ENCODE measurements around the gene MRRF. TPM values are rescaled to one million over a fixed set of nuclear protein-coding genes. Genes with fewer than 3 reads are reported as not detected.

MRRF gene
- total RNA-seq, 4 donors from 2014 or later, result 54.8 to 69.6 (median 67.8) TPM

DNA sequence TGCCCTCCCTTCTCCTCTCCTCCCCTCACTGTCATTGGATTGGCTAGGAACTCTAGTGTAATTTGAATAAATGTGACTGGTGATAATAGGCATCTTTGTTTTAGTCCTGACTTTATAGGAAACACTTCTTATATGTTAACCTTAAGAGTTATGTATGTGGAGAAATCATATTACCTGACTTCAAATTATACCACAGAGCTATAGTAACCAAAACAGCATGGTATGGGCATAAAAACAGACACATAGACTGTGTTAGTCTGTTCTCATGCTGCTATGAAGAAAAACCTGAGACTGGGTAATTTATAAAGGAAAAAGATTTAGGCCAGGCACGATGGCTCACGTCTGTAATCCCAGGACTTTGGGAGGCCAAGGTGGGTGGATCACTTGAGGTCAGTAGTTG lies 9.4 kb downstream of the MRRF start:
- no peak for TF ChIP-seq CTCF (IDR thresholded peaks at IDR 0.05)
- no peak for TF ChIP-seq POLR2A (IDR thresholded peaks at IDR 0.05)
- H3K27me3 ChIP-seq, result no peaks in the 10 kb centered on the region
- no peak overlapping the region for H3K27ac ChIP-seq
- no peaks in the 10 kb centered on the region for H3K4me1 ChIP-seq
- DNase-seq, result no peak
- H3K9me3 ChIP-seq, result no peaks in the 10 kb centered on the region
- H3K4me3 ChIP-seq, result no peak overlapping the region
- peaks cover 0 to 21% (median 0%) of the 10 kb centered on the region in 3 donors for H3K36me3 ChIP-seq

DNA sequence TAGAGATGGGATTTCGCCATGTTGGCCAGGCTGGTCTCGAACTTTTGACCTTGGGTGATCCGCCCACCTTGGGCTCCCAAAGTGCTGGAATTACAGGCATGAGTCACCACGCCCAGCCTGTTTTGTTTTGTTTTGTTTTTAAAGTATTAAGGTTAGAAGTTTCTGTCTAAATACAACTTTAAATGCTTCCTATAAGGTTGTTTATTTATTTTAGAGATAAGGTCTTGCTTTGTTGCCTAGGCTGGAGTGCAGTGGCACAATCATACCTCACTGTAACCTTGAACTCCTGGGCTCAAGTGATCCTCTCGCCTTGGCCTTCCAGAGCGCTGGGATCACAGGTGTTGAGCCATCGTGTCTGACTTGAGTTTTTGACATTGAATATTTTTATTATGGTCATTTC lies 11.4 kb downstream of the MRRF start:
- Histone ChIP-seq H3K9me3 (no peaks in the 10 kb centered on the region), H3K27ac (no peak overlapping the region), H3K4me3 (no peak overlapping the region), H3K27me3 (no peaks in the 10 kb centered on the region), H3K36me3 (peaks cover 0 to 27% (median 0%) of the 10 kb centered on the region in 3 donors), H3K4me1 (no peaks in the 10 kb centered on the region)
- TF ChIP-seq POLR2A (IDR thresholded peaks at IDR 0.05) (no peak), CTCF (IDR thresholded peaks at IDR 0.05) (no peak)
- no peak for DNase-seq

DNA sequence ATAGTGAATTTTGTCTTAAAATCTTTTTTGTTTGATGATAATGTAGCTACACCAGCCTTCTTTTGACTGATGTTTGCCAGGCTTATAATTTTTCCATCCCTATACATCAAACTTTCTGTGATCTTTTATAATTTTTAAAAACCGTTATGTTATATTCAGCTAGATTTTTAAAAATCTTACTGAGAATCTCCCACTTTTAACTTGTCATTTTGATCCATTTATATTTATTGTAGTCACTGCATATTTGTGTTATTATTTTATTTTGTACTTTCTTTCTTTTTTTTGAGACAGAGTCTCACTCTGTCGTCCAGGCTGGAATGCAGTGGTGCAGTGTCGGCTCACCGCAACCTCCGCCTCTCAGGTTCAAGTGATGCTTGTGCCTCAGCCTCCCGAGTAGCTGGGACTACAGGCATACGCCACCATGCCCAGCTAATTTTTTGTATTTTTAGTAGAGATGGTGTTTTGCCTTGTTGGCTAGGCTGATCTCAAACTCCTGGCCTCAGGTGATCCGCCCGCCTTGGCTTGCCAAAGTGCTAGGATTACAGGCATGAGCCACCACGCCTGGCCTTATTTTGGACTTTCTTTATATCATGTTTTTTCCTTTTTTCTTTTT lies 12.7 kb downstream of the MRRF start:
- H3K27me3 ChIP-seq, result no peaks in the 10 kb centered on the region
- H3K36me3 ChIP-seq, result peaks cover 0 to 25% (median 0%) of the 10 kb centered on the region in 3 donors
- TF ChIP-seq POLR2A (IDR thresholded peaks at IDR 0.05), result no peak
- H3K4me3 ChIP-seq, result no peak overlapping the region
- H3K27ac ChIP-seq, result no peak overlapping the region
- no peaks in the 10 kb centered on the region for H3K4me1 ChIP-seq
- no peak for DNase-seq
- no peaks in the 10 kb centered on the region for H3K9me3 ChIP-seq

DNA sequence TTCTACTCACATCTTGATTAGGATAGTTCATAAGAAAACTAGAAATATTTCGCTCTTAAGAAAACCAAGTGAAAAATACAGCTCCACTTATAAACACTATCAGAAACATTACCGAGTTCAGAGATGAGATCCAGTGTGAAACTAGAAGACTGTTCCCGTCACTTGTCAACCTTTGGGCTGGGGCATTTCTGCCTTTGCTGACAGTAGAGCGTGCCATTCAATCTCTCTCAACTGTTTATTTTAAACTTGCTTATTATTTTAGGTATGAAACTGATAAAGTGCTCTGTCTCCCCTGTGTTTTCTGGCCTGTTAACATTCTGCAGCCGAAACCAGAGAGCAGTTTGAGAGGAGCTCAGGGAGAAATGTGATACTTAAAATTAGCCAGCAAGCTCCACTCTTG lies 16.7 kb downstream of the MRRF start:
- Histone ChIP-seq H3K9me3 (no peaks in the 10 kb centered on the region), H3K4me1 (no peaks in the 10 kb centered on the region), H3K27ac (no peak overlapping the region), H3K4me3 (no peak overlapping the region), H3K36me3 (peaks cover 0 to 45% (median 0%) of the 10 kb centered on the region in 3 donors), H3K27me3 (no peaks in the 10 kb centered on the region)
- no peak for DNase-seq
- no peak for TF ChIP-seq CTCF (IDR thresholded peaks at IDR 0.05)
- no peak for TF ChIP-seq POLR2A (IDR thresholded peaks at IDR 0.05)

DNA sequence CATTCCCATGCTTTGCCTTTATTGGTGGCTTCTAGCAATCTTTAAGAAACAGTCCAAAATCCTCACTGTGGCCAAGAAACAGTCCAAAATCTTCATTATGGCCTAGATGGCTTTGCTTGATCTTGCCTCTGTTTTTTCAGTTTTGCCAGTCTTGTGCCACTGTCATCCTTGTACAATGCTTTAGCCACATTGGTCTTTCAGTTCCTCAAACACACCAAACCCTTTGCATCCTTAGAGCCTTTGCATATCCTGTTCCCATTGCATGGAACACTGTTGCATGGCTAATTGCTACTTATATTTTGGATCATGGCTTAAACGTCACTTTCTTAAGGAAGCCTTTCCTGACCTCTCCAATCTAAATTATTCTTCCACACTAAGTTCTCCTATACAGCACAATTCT lies 22.1 kb downstream of the MRRF start:
- Histone ChIP-seq H3K4me3 (no peak overlapping the region), H3K4me1 (no peaks in the 10 kb centered on the region), H3K36me3 (peaks cover 0 to 53% (median 0%) of the 10 kb centered on the region in 3 donors), H3K27me3 (no peaks in the 10 kb centered on the region), H3K9me3 (no peaks in the 10 kb centered on the region), H3K27ac (peak overlapping the region in 1 of 4 donors; percentile 4)
- TF ChIP-seq POLR2A (IDR thresholded peaks at IDR 0.05), result no peak
- no peak for TF ChIP-seq CTCF (IDR thresholded peaks at IDR 0.05)
- DNase-seq, result no peak

- no peak overlapping the region for H3K27ac ChIP-seq
- peaks cover 0 to 56% (median 0%) of the 10 kb centered on the region in 3 donors for H3K36me3 ChIP-seq
- no peak for DNase-seq
- no peak overlapping the region for H3K4me3 ChIP-seq
- H3K4me1 ChIP-seq, result no peaks in the 10 kb centered on the region
- no peaks in the 10 kb centered on the region for H3K27me3 ChIP-seq
- no peaks in the 10 kb centered on the region for H3K9me3 ChIP-seq
- TF ChIP-seq CTCF (IDR thresholded peaks at IDR 0.05) (no peak), POLR2A (IDR thresholded peaks at IDR 0.05) (no peak)
Measured at GRCh38 chr9:122287214-122287720, 22.6 kb downstream of the MRRF start.
